ENCODE measurements around the gene SAMD11.
"Not testable (repeated sequence)": the region's sequence is repeated elsewhere in the genome, so short reads cannot be mapped to it uniquely, and the experiment has no call there.

Gene SAMD11

DNA sequence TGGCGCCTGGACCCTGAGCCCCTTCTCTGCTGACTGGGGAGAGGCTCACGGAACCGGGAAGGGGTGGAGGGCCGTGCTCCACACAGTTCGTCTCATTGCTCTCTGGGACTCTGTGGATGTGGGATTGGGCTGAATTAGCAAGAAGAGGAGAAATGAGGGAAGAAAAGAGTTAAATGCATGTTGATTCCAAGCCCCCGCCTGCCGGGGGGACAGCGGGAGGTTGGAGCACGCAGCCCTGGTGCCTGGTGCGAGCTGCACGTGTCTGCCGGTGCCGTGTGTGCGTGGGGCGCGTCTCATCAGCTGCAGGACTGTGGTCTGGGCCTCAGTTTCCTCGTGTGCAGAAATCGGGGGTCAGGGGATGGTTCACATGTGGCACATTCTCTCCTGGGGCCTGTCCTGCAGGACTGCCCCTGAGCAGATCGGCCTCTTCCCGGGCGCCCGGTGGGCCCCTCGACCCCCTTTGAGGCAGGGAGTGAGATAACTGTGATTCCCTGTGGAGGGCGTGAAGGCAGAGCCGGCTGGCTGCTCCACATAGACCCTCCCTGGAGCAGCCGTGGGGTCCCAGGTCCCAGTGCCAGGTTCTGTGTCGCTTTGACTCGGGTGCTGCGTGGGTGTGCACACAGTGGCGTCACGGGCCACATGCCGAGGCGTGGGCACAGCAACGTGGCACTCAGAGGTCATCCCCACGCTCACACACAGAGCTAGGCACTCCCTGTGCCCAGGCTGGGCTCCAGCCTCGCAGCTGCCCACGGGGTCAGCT, 11.4 kb downstream of the SAMD11 start:
- no peak for FAIRE-seq

- FAIRE-seq: no peak
Measured at GRCh38 chr1:935751-936231, 12.1 kb downstream of the SAMD11 start.

DNA sequence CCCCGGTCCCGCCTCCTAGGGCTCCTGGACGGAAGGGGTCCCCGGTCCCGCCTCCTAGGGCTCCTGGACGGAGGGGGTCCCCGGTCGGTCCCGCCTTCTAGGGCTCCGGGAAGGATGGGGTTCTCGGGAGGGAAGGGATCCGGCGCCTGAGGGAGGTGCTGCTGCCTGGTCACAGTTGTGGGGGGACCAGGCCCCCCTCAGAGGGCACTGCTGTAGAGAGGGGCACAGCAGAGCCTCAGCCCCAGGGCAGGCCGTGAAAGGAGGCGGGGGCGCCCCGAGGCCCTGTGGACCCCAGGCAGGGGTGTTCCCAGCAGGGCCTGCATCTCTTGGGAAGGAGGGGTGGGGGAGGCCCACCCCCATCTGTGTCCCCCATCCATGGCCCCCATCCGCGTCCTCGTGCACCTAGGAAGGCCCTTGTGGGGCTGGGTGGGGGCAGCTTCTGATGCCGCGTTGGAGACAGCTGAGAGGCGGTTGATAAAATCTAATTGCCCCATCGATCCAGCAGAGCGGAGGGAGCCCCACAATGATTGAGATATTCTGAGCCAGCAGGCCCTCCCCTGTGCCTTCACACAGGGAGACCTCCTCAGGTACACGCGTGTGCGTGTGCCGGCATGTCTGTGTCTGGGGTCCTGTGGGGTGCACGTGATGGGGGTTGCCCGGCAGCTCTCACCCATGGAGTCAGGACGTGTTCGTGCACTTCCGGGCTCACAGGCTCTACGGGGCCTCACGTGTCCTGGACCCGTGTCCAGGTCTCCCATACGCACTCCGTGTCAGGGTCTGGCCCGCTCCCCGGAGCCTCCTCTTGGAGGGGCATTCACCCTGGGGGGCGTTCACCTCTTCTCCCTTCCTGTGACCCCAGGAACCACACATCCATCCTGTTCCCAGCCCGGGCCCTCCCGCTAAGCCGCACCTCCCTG, 12.9 kb downstream of the SAMD11 start:
- FAIRE-seq: no peak

- no peak for FAIRE-seq
Measured at GRCh38 chr1:937521-937920, 13.8 kb downstream of the SAMD11 start.

DNA sequence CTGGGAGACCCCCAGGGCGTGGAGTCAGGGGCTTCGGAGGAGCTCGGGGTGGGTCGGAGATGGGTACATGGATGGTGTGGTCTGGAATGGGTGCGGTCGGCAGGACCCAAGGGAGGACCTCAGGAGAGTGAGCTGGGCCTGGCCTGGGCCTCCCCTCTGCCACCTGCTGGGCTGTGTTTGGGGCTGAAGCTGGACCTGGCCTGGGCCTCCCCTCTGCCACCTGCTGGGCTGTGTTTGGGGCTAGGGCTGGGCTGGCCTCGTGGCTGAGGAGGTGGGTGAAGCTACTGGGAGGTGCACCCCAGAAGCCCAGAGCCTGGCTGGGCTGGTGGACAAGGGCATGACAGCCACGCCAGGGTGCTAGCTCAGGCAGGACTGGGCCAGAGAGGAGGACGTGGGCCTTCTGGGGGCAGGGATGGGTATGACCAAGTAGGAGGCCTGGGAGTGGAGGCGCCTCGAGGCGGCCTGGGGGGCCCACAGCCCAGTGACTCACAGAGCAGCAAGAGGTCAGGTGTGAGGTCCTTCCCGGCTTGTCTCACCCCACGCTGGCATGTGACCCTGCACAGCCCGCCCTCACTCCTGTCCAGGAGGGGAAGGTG, 14.5 kb downstream of the SAMD11 start:
- FAIRE-seq: no peak

GRCh38 chr1:938711-939489, 15.2 kb downstream of the SAMD11 start:
- FAIRE-seq: no peak

DNA sequence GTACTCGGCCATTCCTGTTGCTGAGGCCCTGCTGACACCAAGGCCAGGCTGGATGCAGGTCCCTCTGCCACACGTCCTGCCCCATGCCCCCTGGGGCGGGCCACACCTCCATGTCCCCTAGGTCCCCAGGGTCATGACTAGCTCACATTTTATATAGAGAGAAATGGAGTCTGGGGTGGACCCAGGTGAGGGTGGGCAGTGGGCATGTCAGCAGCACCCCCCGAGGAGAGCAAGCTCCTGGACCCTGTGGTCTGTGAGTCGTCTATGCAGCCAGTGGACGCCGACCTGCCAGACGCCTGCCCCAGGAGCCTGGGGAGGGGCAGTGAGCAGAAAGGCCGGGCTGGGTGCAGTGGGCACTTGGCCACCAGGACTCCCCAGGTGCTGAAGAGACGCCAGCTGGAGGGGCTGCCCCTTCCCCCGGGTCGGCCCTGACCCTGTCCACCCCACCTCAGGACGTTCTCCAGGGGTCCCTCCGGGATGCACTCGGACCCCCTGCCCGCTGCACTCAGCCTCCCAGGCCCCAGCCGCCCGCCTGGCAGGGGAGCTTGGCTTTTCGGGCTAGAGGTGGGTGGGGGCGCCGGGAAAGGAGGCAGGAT, 15.9 kb downstream of the SAMD11 start:
- no peak for FAIRE-seq

DNA sequence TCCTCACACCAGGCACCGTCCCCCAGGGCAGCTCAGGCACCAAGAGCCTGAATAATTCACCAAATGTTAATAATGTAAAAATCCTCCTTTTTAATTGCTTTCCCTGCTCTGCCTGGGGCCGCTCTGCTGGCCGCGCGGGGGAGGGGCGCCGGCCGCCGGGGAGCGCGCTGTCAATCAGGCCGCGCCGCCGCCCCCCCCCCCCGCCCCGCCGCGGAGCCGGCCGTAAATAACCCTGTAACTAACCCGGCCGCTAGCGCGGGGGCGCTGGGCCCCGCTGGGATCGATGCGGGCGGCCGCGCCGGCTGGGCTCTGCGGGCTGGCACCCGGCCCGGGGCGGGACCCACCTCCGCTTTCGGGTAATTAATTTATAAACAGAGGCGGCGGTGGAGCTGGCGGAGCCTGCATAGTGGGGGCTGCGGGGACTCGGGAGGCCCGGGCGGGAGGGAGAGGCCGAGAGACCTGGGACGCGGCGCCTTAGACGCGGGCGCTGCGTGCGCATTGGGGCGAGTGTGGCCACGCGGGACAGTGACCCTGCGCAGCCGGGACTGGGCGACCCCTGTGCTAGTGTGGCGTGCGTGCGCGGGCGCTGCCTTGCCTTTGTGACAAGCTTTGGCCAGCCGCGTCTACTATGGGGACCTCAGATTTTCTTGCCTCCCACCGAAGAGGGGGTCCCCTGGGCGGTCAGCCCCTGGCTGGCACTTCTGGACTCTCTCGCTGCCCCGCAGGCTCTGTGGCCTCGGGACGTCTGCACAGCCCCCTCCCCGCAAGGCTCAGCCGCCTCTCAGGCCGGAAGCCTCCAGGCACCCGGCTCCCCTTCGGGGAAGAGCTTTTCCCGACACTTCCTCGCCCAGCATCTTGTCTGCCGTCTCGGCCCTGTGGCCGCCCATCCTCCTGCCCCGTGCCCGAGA, 16.6 kb downstream of the SAMD11 start:
- FAIRE-seq: no peak

GRCh38 chr1:941015-941587, 17.4 kb downstream of the SAMD11 start:
- no peak for FAIRE-seq

DNA sequence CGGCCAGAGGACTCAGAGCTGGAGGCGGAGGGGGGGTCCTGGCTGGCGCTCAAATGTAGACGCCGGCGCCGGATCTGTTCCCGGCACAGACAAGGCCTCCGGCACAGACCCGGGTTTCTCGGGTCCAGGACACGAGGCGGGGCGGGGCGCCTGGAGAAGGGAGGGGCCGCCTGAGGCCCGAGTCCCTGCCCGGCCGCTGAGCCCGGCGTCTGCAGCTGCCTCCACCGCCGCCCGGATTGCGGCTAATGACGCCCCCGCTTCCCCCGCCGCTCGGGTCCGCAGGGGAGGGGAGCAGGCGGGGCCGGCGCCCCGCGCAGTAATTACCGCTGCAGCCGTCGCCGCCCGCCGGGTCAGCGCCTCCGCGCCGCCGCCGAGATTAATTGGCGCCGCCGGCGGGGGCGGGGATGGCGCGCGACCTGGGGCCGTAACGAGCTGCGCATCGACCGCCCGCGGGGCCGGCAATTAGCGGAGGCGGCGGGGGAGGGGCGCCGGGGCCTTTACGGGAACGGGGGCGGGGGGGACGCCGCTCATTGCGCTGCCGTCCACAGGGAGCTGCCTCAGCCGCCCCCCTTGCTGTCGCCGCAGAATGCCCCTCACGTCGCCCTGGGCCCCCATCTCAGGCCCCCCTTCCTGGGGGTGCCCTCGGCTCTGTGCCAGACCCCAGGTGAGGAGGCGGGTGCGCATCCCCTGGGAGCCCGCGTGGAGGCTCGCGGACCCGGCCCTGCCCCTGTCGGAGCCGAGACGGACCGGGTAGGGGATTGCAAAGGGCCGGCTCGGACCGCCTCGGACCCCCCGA, 18.1 kb downstream of the SAMD11 start:
- no peak for FAIRE-seq

GRCh38 chr1:942411-942821, 18.7 kb downstream of the SAMD11 start:
- FAIRE-seq: no peak

- no peak for FAIRE-seq
Measured at GRCh38 chr1:942864-943533, 19.3 kb downstream of the SAMD11 start.

GRCh38 chr1:943545-944340, 20.0 kb downstream of the SAMD11 start:
- no peak for FAIRE-seq

GRCh38 chr1:944341-945325, 20.9 kb downstream of the SAMD11 start:
- FAIRE-seq: no peak

DNA sequence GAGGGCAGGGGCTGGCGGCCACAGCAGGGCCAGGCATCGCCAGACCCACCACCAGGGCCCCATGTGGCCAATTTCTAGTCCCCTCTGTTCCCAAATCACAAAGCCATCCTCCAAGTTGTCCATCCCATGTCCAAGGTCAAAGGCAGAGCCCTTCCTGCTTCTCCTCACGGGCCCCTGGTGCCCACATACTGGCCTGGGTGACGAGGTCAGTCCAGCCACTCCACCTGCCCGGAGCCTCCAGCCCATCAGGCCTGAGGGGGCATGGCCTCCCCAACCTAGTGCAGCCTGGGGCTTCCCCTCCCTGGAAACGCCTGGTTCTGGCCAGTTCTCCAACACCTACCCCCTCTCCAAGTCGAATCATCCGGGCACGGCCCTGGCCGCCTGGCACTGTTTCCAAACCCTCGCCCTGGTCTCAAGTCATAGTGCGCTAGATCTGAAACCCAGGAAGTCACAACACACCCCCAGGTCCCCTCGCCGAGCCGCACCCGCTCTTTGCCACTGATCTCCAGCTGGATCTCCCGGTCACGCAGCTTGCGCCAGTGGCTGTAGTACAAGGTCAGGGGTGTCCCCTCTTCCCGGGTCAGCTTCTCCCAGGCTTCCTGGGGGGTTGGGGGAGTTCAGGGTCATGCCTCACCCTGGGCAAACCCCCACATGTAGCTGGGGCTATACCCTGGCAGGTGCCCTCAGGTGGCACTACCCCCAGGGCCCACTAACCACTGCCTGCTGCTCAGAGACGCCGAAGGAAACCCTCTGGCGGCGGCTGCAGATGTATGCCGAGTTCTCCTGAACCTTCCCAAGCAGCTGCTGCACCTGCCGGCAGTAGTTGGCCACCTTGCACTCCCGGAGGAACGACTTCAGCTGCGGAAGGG, 22.2 kb downstream of the SAMD11 start:
- FAIRE-seq: no peak

GRCh38 chr1:946811-947210, 23.1 kb downstream of the SAMD11 start:
- not testable (repeated sequence) for FAIRE-seq
